Measurements from ENCODE around the gene MYPN.
"Not testable (repeated sequence)": the region's sequence is repeated elsewhere in the genome, so short reads cannot be mapped to it uniquely, and the experiment has no call there.

DNA sequence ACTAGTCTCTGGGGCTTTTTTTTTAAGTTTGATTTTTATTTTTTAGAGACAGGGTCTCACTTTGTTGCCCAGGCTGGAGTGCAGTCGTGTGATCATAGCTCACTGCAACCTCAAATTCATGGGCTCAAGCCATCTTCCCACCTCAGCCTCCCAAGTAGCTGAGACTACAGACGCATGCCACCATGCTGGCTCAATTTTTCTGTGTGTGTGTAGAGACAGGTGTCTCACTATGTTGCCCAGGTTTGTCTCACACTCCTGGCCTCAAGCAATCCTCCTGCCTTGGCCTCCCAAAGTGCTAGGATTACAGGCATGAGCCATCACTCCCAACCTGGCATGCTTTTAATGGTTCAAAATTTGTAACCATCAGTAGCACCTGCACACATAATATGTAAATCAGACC is 86.5 kb downstream of the MYPN start:
- TF ChIP-seq, protein P1, sequence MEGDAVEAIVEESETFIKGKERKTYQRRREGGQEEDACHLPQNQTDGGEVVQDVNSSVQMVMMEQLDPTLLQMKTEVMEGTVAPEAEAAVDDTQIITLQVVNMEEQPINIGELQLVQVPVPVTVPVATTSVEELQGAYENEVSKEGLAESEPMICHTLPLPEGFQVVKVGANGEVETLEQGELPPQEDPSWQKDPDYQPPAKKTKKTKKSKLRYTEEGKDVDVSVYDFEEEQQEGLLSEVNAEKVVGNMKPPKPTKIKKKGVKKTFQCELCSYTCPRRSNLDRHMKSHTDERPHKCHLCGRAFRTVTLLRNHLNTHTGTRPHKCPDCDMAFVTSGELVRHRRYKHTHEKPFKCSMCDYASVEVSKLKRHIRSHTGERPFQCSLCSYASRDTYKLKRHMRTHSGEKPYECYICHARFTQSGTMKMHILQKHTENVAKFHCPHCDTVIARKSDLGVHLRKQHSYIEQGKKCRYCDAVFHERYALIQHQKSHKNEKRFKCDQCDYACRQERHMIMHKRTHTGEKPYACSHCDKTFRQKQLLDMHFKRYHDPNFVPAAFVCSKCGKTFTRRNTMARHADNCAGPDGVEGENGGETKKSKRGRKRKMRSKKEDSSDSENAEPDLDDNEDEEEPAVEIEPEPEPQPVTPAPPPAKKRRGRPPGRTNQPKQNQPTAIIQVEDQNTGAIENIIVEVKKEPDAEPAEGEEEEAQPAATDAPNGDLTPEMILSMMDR (IDR thresholded peaks at IDR 0.05; ENCODE audit: low read length), result not testable (repeated sequence)
- TF ChIP-seq EZH2 (IDR thresholded peaks at IDR 0.05; ENCODE audit: borderline replicate concordance, low read length), result not testable (repeated sequence)

Measured in OCI-LY1 (cell line).